GM18907 (cell line): Measurements from ENCODE around the gene HSPA12B.

Experiments used
- ATAC-seq: cut with Tn5 transposase; IDR thresholded peaks from one replicate; pipeline ENCODE4 v1.9.1; 2021; ENCODE audit warnings: mild to moderate bottlenecking, moderate library complexity; ENCODE audit not compliant: unreplicated experiment

The HSPA12B gene

DNA sequence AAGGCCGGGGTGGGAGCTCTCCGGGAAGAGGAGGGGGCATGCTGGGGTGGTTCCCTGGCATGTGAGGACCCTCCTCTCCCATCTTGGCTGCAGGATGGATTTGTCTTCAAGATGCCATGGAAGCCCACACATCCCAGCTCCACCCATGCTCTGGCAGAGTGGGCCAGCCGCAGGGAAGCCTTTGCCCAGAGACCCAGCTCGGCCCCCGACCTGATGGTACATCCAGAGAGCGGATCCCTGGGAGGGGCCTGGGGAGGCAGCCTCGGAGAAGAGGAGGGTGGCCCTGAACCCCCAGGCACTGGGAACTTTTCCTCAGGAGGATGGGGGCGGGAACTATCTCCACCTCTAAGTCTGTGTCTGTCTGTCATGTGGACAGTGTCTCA lies 68.4 kb downstream of the HSPA12B start:
- no peak for ATAC-seq

DNA sequence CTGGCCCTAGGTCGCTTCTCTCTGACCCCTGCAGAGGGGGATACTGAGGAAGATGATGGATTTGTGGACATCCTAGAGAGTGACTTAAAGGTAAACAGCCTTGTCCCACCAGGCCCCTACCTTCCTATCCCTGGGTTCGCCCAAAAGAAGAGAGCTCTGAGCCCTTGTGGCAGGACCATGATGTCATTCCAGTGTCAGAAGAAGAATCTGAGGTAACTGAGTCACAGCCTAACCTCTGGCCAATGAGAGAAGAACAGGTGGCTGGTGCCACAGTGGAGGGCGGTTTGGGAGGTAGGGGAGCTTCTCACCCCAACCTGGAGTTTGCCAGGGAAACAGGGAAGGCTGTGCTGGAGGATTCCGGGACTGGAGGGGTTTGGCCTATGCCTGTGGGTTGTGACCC lies 68.8 kb downstream of the HSPA12B start:
- no peak for ATAC-seq

DNA sequence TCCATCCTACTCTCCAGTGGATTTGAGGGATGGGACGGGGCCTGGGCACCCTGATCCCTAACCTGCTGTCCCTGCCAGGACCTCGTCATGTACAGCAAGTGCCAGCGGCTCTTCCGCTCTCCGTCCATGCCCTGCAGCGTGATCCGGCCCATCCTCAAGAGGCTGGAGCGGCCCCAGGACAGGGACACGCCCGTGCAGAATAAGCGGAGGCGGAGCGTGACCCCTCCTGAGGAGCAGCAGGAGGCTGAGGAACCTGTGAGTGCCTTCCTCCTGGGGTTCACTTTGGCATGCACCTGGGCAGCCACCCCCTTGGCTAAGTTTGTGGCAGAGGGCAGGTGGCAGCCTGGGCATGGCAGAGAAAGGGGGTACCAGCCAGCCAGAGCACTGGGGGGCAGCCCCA lies 69.4 kb downstream of the HSPA12B start:
- ATAC-seq: no peak
